Measurements from ENCODE around the gene ARMC7. TPM values are rescaled to one million over a fixed set of nuclear protein-coding genes. Genes with fewer than 3 reads are reported as not detected.

Gene ARMC7
- polyA plus RNA-seq (2013) = 11.0 TPM

DNA sequence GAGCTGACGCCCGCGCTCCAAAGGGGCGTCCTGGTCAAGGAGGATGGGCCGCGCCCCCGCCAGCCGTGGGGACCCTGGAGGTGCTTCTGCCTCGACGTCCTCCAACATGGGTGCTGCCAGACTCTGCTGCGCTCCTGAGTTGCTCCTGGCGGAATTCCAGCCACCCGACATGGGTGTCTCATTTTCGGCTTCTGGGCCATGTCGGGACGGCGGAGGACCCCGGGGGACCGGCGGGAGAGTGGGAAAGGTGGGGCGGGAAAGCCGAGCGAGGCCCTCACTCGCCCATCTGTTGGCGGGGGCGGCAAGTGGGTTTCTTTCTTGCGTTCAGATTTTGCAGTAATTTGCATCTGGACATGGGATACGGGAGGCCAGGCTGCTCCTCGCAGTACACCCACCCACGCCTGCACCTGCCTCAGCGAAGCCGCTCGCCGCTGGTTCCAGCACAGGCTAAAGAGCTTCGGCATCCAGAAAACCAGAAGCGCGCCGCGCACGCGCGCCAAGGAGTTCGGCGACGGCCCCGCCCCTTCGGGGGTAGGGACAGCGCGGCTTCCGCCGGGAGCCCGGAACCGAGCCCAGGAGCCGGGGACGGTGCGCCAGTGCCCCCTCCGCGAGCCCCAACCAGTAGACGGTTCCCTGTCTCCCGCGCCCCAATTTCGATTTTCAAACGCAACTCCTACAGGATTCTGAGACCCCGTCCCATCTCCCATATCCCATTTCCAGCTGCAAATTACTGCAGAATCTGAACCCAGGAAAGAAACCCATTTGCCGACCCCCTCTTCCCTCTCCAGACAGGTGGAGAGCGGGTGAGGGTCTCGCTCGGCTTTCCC, at the start of gene ARMC7:
TSS of gene ARMC7 (plus strand) at position 563 of the 827 bp plus-strand sequence. CDS start 320 bp downstream, outside the sequence.
- peaks cover 0 to 10% (median 2%) of the 10 kb centered on the region in 4 experiments for H3K36me3 ChIP-seq (ENCODE audit: control insufficient read depth in 4 of 4, insufficient read depth in 4 of 4, low read length in 3 of 4)
- WGBS (ENCODE audit: insufficient coverage) = 0% methylated on average over 40 of the region's 68 CpGs
- POLR2A ChIA-PET = interaction anchor here (0.6 to 1.0 kb wide), 4 partner anchors 15 to 49 kb away, joined by 3 to 6 read pairs (median 4); partner anchors contain the start of genes JPT1 and SLC16A5
- no peaks in the 10 kb centered on the region for H3K27me3 ChIP-seq (replicated peaks in 2 of 5; ENCODE audit: control insufficient read depth in 4 of 5, insufficient read depth in 5 of 5, low read length in 4 of 5)
- H3K4me3 ChIP-seq (ENCODE audit: control insufficient read depth in 1 of 7, extremely low read depth in 1 of 7, insufficient read depth in 4 of 7, low read depth in 2 of 7, low read length in 6 of 7) = peak within 1 kb of the TSS; percentile 51 to 95 (median 86)
- CTCF ChIA-PET = interaction anchor here (1.1 to 9.4 kb wide), 7 partner anchors 15 to 94 kb away, joined by 3 to 168 read pairs (median 71); partner anchors contain the start of genes NT5C and NUP85
- no peaks in the 10 kb centered on the region for H3K9me3 ChIP-seq (ENCODE audit: control extremely low read depth in 1 of 5, control insufficient read depth in 4 of 5, insufficient read depth in 2 of 5, low read depth in 1 of 5, low read length in 4 of 5)
- H3K27ac ChIP-seq (ENCODE audit: insufficient read depth in 1 of 2, low read depth in 1 of 2, low read length in 2 of 2, poor library complexity in 1 of 2, severe bottlenecking in 2 of 2) = peak within 1 kb of the TSS in 1 of 2 experiments; percentile 74
- peaks cover 0 to 41% (median 35%) of the 10 kb centered on the region in 4 experiments for H3K4me1 ChIP-seq (ENCODE audit: control extremely low read depth in 1 of 4, control insufficient read depth in 4 of 4, insufficient read depth in 4 of 4, low read length in 3 of 4)
- peak; percentile 79 to 82 (median 81) for DNase-seq

- peak overlapping the region in 1 of 2 experiments; percentile 68 for H3K27ac ChIP-seq (ENCODE audit: insufficient read depth in 1 of 2, low read depth in 1 of 2, low read length in 2 of 2, poor library complexity in 1 of 2, severe bottlenecking in 2 of 2)
- WGBS (ENCODE audit: insufficient coverage) = 92% methylated on average over 17 of the region's 26 CpGs
- DNase-seq = no peak
- H3K4me1 ChIP-seq (ENCODE audit: control extremely low read depth in 1 of 4, control insufficient read depth in 4 of 4, insufficient read depth in 4 of 4, low read length in 3 of 4) = peaks cover 1 to 14% (median 10%) of the 10 kb centered on the region in 4 experiments
- ChIA-PET POLR2A (interaction anchor here (0.6 to 1.5 kb wide), 4 partner anchors 14 to 49 kb away, joined by 3 to 6 read pairs (median 4); partner anchors contain the start of gene ARMC7), CTCF (interaction anchor here (0.6 to 9.9 kb wide), 25 partner anchors 12 to 179 kb away, joined by 3 to 107 read pairs (median 6); partner anchors contain the start of genes ARMC7, KCTD2, MRPL58 and NT5C)
- H3K27me3 ChIP-seq (replicated peaks in 2 of 5; ENCODE audit: control insufficient read depth in 4 of 5, insufficient read depth in 5 of 5, low read length in 4 of 5) = no peaks in the 10 kb centered on the region
- peaks cover 9 to 64% (median 50%) of the 10 kb centered on the region in 4 experiments for H3K36me3 ChIP-seq (ENCODE audit: control insufficient read depth in 4 of 4, insufficient read depth in 4 of 4, low read length in 3 of 4)
- no peaks in the 10 kb centered on the region for H3K9me3 ChIP-seq (ENCODE audit: control extremely low read depth in 1 of 5, control insufficient read depth in 4 of 5, insufficient read depth in 2 of 5, low read depth in 1 of 5, low read length in 4 of 5)
- no peak overlapping the region for H3K4me3 ChIP-seq (ENCODE audit: control insufficient read depth in 1 of 7, extremely low read depth in 1 of 7, insufficient read depth in 4 of 7, low read depth in 2 of 7, low read length in 6 of 7)
Measured at GRCh38 chr17:75060434-75061054, 49.2 kb upstream of the ARMC7 start.

DNA sequence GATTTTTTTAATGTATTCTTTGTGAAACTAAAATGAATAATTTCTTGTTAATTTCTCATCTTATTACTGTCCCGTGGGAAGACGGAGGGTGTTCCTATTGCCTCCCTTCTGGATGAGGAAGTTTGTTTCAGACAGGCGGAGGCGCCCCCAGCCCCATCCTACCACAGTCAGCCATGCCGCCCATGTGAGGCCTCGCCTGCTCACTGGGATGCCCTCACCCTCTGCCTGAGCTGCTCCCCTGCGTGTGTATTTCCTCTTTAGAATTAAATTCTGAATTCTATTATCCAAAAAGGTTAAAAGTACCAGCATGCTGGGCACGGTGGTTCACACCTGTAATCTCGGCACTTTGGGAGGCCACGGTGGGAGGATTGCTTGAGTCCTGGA, 48.7 kb upstream of the ARMC7 start:
- Histone ChIP-seq H3K4me3 (ENCODE audit: control insufficient read depth in 1 of 7, extremely low read depth in 1 of 7, insufficient read depth in 4 of 7, low read depth in 2 of 7, low read length in 6 of 7) (no peak overlapping the region), H3K27me3 (replicated peaks in 2 of 5; ENCODE audit: control insufficient read depth in 4 of 5, insufficient read depth in 5 of 5, low read length in 4 of 5) (no peaks in the 10 kb centered on the region), H3K27ac (ENCODE audit: insufficient read depth in 1 of 2, low read depth in 1 of 2, low read length in 2 of 2, poor library complexity in 1 of 2, severe bottlenecking in 2 of 2) (no peak overlapping the region), H3K36me3 (ENCODE audit: control insufficient read depth in 4 of 4, insufficient read depth in 4 of 4, low read length in 3 of 4) (peaks cover 9 to 60% (median 49%) of the 10 kb centered on the region in 4 experiments), H3K9me3 (ENCODE audit: control extremely low read depth in 1 of 5, control insufficient read depth in 4 of 5, insufficient read depth in 2 of 5, low read depth in 1 of 5, low read length in 4 of 5) (no peaks in the 10 kb centered on the region), H3K4me1 (ENCODE audit: control extremely low read depth in 1 of 4, control insufficient read depth in 4 of 4, insufficient read depth in 4 of 4, low read length in 3 of 4) (peaks cover 1 to 18% (median 15%) of the 10 kb centered on the region in 4 experiments)
- CTCF ChIA-PET = interaction anchor here (0.6 to 9.9 kb wide), 16 partner anchors 12 to 201 kb away, joined by 3 to 107 read pairs (median 4); partner anchors contain the start of genes ARMC7, GGA3, KCTD2 and MRPL58
- POLR2A ChIA-PET = interaction anchor here (0.6 to 1.4 kb wide), 3 partner anchors 15 to 49 kb away, joined by 3 to 6 read pairs (median 3); partner anchors contain the start of gene ARMC7
- DNase-seq = no peak
- 93% methylated on average over 10 of the region's 10 CpGs for WGBS (ENCODE audit: insufficient coverage)

GRCh38 chr17:75061618-75062017, 48.2 kb upstream of the ARMC7 start:
- Histone ChIP-seq H3K9me3 (ENCODE audit: control extremely low read depth in 1 of 5, control insufficient read depth in 4 of 5, insufficient read depth in 2 of 5, low read depth in 1 of 5, low read length in 4 of 5) (no peaks in the 10 kb centered on the region), H3K4me1 (ENCODE audit: control extremely low read depth in 1 of 4, control insufficient read depth in 4 of 4, insufficient read depth in 4 of 4, low read length in 3 of 4) (peaks cover 1 to 18% (median 16%) of the 10 kb centered on the region in 4 experiments), H3K4me3 (ENCODE audit: control insufficient read depth in 1 of 7, extremely low read depth in 1 of 7, insufficient read depth in 4 of 7, low read depth in 2 of 7, low read length in 6 of 7) (no peak overlapping the region), H3K36me3 (ENCODE audit: control insufficient read depth in 4 of 4, insufficient read depth in 4 of 4, low read length in 3 of 4) (peaks cover 9 to 58% (median 46%) of the 10 kb centered on the region in 4 experiments), H3K27me3 (replicated peaks in 2 of 5; ENCODE audit: control insufficient read depth in 4 of 5, insufficient read depth in 5 of 5, low read length in 4 of 5) (no peaks in the 10 kb centered on the region), H3K27ac (ENCODE audit: insufficient read depth in 1 of 2, low read depth in 1 of 2, low read length in 2 of 2, poor library complexity in 1 of 2, severe bottlenecking in 2 of 2) (no peak overlapping the region)
- DNase-seq = no peak
- ChIA-PET CTCF (interaction anchor here (0.5 to 9.9 kb wide), 14 partner anchors 11 to 200 kb away, joined by 3 to 107 read pairs (median 6); partner anchors contain the start of genes ARMC7, GGA3, MRPL58 and MRPS7), POLR2A (no interaction called here)
- 96% methylated on average over 7 of the region's 8 CpGs for WGBS (ENCODE audit: insufficient coverage)

DNA sequence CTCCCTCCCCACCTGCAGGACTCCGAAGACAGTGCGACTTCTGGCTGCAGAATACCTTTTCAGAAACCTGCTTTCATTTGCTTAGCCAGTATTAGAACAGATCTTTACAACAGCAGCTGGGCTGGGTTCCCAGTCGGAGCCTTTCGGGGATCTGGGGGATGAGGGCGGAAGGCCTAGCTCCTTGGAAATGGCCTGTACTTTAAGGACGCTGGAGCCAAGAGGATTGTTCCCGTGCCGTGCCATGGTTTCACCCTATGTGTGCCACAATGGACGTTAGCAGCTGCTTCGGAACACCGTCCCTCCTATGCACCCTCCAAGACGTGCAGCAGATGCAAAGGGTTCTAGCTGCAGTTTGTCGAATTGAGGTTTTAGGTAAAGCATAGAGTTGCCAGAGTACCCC, 46.6 kb upstream of the ARMC7 start:
- peaks cover 9 to 58% (median 45%) of the 10 kb centered on the region in 4 experiments for H3K36me3 ChIP-seq (ENCODE audit: control insufficient read depth in 4 of 4, insufficient read depth in 4 of 4, low read length in 3 of 4)
- H3K4me3 ChIP-seq (ENCODE audit: control insufficient read depth in 1 of 7, extremely low read depth in 1 of 7, insufficient read depth in 4 of 7, low read depth in 2 of 7, low read length in 6 of 7) = no peak overlapping the region
- peaks cover 1 to 26% (median 26%) of the 10 kb centered on the region in 4 experiments for H3K4me1 ChIP-seq (ENCODE audit: control extremely low read depth in 1 of 4, control insufficient read depth in 4 of 4, insufficient read depth in 4 of 4, low read length in 3 of 4)
- no peaks in the 10 kb centered on the region for H3K27me3 ChIP-seq (replicated peaks in 2 of 5; ENCODE audit: control insufficient read depth in 4 of 5, insufficient read depth in 5 of 5, low read length in 4 of 5)
- DNase-seq = no peak
- 93% methylated on average over 13 of the region's 13 CpGs for WGBS (ENCODE audit: insufficient coverage)
- POLR2A ChIA-PET = no interaction called here
- CTCF ChIA-PET = interaction anchor here (1.0 to 9.9 kb wide), 6 partner anchors 10 to 102 kb away, joined by 3 to 107 read pairs (median 22); partner anchors contain the start of genes ARMC7 and NT5C
- H3K9me3 ChIP-seq (ENCODE audit: control extremely low read depth in 1 of 5, control insufficient read depth in 4 of 5, insufficient read depth in 2 of 5, low read depth in 1 of 5, low read length in 4 of 5) = no peaks in the 10 kb centered on the region
- H3K27ac ChIP-seq (ENCODE audit: insufficient read depth in 1 of 2, low read depth in 1 of 2, low read length in 2 of 2, poor library complexity in 1 of 2, severe bottlenecking in 2 of 2) = no peak overlapping the region

DNA sequence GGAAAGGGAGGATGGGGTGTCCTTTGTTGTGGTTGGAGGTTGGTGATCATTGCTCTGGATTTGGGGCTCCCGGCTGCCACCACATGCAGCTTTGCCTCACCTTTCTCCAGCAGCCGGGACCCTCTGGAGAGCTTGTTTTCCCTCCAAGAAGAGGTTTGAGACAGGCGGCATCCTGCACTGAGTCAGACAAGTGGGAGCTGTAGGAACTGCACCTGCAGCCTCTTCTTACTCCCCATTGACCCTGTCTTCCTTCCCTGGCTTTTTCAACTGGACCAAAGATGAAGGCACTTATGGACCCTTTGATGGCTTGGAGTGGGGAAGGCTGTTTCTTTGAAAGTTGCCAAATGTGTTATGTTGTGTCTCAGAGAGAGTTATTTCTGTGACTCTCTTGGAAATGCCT, 46.1 kb upstream of the ARMC7 start:
- Histone ChIP-seq H3K9me3 (ENCODE audit: control extremely low read depth in 1 of 5, control insufficient read depth in 4 of 5, insufficient read depth in 2 of 5, low read depth in 1 of 5, low read length in 4 of 5) (no peaks in the 10 kb centered on the region), H3K4me3 (ENCODE audit: control insufficient read depth in 1 of 7, extremely low read depth in 1 of 7, insufficient read depth in 4 of 7, low read depth in 2 of 7, low read length in 6 of 7) (no peak overlapping the region), H3K27ac (ENCODE audit: insufficient read depth in 1 of 2, low read depth in 1 of 2, low read length in 2 of 2, poor library complexity in 1 of 2, severe bottlenecking in 2 of 2) (no peak overlapping the region), H3K36me3 (ENCODE audit: control insufficient read depth in 4 of 4, insufficient read depth in 4 of 4, low read length in 3 of 4) (peaks cover 9 to 58% (median 45%) of the 10 kb centered on the region in 4 experiments), H3K27me3 (replicated peaks in 2 of 5; ENCODE audit: control insufficient read depth in 4 of 5, insufficient read depth in 5 of 5, low read length in 4 of 5) (no peaks in the 10 kb centered on the region), H3K4me1 (ENCODE audit: control extremely low read depth in 1 of 4, control insufficient read depth in 4 of 4, insufficient read depth in 4 of 4, low read length in 3 of 4) (peaks cover 1 to 26% (median 26%) of the 10 kb centered on the region in 4 experiments)
- CTCF ChIA-PET = interaction anchor here (1.0 to 9.9 kb wide), 7 partner anchors 9 to 102 kb away, joined by 3 to 107 read pairs (median 10); partner anchors contain the start of genes ARMC7 and NT5C
- no peak for DNase-seq
- POLR2A ChIA-PET = no interaction called here
- WGBS (ENCODE audit: insufficient coverage) = 100% methylated on average over 3 of the region's 3 CpGs

All from common myeloid progenitor, CD34-positive (primary cell).